ENCODE results near the gene GRIK4.

GRIK4 gene

GRCh38 chr11:120494595-120494994 is 17.0 kb upstream of the GRIK4 start:
- H2AFZ ChIP-seq (ENCODE audit: low read length), result no peak overlapping the region
- no peak overlapping the region for H3K9ac ChIP-seq (ENCODE audit: low read depth, low read length, poor library complexity, severe bottlenecking)
- no peaks in the 10 kb centered on the region for H3K9me3 ChIP-seq (ENCODE audit: insufficient read depth, low read depth, low read length)
- no peaks in the 10 kb centered on the region for H3K79me2 ChIP-seq (ENCODE audit: insufficient read depth, low read length)
- H3F3A ChIP-seq (ENCODE audit: low read depth), result no peaks in the 10 kb centered on the region
- H3K4me3 ChIP-seq (ENCODE audit: low read length, poor library complexity, severe bottlenecking), result no peak overlapping the region
- no peaks in the 10 kb centered on the region for H3K27me3 ChIP-seq (ENCODE audit: insufficient read depth, low read length, poor library complexity, severe bottlenecking)
- no peaks in the 10 kb centered on the region for H3K9me2 ChIP-seq (replicated peaks; ENCODE audit: low read depth, low read length)
- no peaks in the 10 kb centered on the region for H3K36me3 ChIP-seq (ENCODE audit: insufficient read depth, low read length)
- H3K4me1 ChIP-seq (ENCODE audit: insufficient read depth, low read length, poor library complexity, severe bottlenecking), result no peaks in the 10 kb centered on the region
- H3K4me2 ChIP-seq (ENCODE audit: low read depth, low read length, poor library complexity, severe bottlenecking), result no peak overlapping the region
- TF ChIP-seq CTCF (conservative IDR thresholded peaks at IDR 0.05; ENCODE audit: low read length) (no peak), EZH2phosphoT487 (IDR thresholded peaks at IDR 0.05; ENCODE audit: borderline replicate concordance) (no peak)
- H4K20me1 ChIP-seq (ENCODE audit: insufficient read depth, low read length, poor library complexity, severe bottlenecking), result no peaks in the 10 kb centered on the region

GRCh38 chr11:120499088-120499487 is 12.5 kb upstream of the GRIK4 start:
- Histone ChIP-seq H3K4me2 (ENCODE audit: low read depth, low read length, poor library complexity, severe bottlenecking) (no peak overlapping the region), H3K9me2 (replicated peaks; ENCODE audit: low read depth, low read length) (no peaks in the 10 kb centered on the region), H4K20me1 (ENCODE audit: insufficient read depth, low read length, poor library complexity, severe bottlenecking) (no peaks in the 10 kb centered on the region), H3K36me3 (ENCODE audit: insufficient read depth, low read length) (no peaks in the 10 kb centered on the region), H3K9ac (ENCODE audit: low read depth, low read length, poor library complexity, severe bottlenecking) (no peak overlapping the region), H3K9me3 (ENCODE audit: insufficient read depth, low read depth, low read length) (no peaks in the 10 kb centered on the region), H3K4me1 (ENCODE audit: insufficient read depth, low read length, poor library complexity, severe bottlenecking) (no peaks in the 10 kb centered on the region), H3K79me2 (ENCODE audit: insufficient read depth, low read length) (no peaks in the 10 kb centered on the region), H3F3A (ENCODE audit: low read depth) (no peaks in the 10 kb centered on the region), H3K4me3 (ENCODE audit: low read length, poor library complexity, severe bottlenecking) (no peak overlapping the region), H3K27me3 (ENCODE audit: insufficient read depth, low read length, poor library complexity, severe bottlenecking) (no peaks in the 10 kb centered on the region), H2AFZ (ENCODE audit: low read length) (no peak overlapping the region)
- TF ChIP-seq EZH2phosphoT487 (IDR thresholded peaks at IDR 0.05; ENCODE audit: borderline replicate concordance), result no peak
- TF ChIP-seq CTCF (conservative IDR thresholded peaks at IDR 0.05; ENCODE audit: low read length), result no peak

GRCh38 chr11:120499859-120500258 is 11.7 kb upstream of the GRIK4 start:
- Histone ChIP-seq H4K20me1 (ENCODE audit: insufficient read depth, low read length, poor library complexity, severe bottlenecking) (no peaks in the 10 kb centered on the region), H3K79me2 (ENCODE audit: insufficient read depth, low read length) (no peaks in the 10 kb centered on the region), H3K27me3 (ENCODE audit: insufficient read depth, low read length, poor library complexity, severe bottlenecking) (no peaks in the 10 kb centered on the region), H3K4me1 (ENCODE audit: insufficient read depth, low read length, poor library complexity, severe bottlenecking) (no peaks in the 10 kb centered on the region), H3K9me2 (replicated peaks; ENCODE audit: low read depth, low read length) (no peaks in the 10 kb centered on the region), H3K4me3 (ENCODE audit: low read length, poor library complexity, severe bottlenecking) (no peak overlapping the region), H3K36me3 (ENCODE audit: insufficient read depth, low read length) (no peaks in the 10 kb centered on the region), H3K4me2 (ENCODE audit: low read depth, low read length, poor library complexity, severe bottlenecking) (no peak overlapping the region), H3F3A (ENCODE audit: low read depth) (no peaks in the 10 kb centered on the region), H2AFZ (ENCODE audit: low read length) (no peak overlapping the region), H3K9ac (ENCODE audit: low read depth, low read length, poor library complexity, severe bottlenecking) (no peak overlapping the region), H3K9me3 (ENCODE audit: insufficient read depth, low read depth, low read length) (no peaks in the 10 kb centered on the region)
- TF ChIP-seq CTCF (conservative IDR thresholded peaks at IDR 0.05; ENCODE audit: low read length) (no peak), EZH2phosphoT487 (IDR thresholded peaks at IDR 0.05; ENCODE audit: borderline replicate concordance) (no peak)
